ENCODE measurements around the gene CAV1.

CAV1 gene

GRCh38 chr7:116505823-116506222, 19.0 kb upstream of the CAV1 start:
- no peak for DNase-seq (ENCODE audit: low spot score)
- no peak for TF ChIP-seq CTCF (IDR thresholded peaks at IDR 0.05; ENCODE audit: extremely low read depth, missing control alignments)

GRCh38 chr7:116509982-116510579, 14.8 kb upstream of the CAV1 start:
- no peak for TF ChIP-seq CTCF (IDR thresholded peaks at IDR 0.05; ENCODE audit: extremely low read depth, missing control alignments)

GRCh38 chr7:116510795-116511194, 14.0 kb upstream of the CAV1 start:
- no peak for TF ChIP-seq CTCF (IDR thresholded peaks at IDR 0.05; ENCODE audit: extremely low read depth, missing control alignments)
- DNase-seq (ENCODE audit: low spot score): no peak

More at GRCh38 chr7:116509982-116510579, 14.8 kb upstream of the CAV1 start:
- DNase-seq (ENCODE audit: low spot score): no peak

GRCh38 chr7:116511552-116512519, 13.0 kb upstream of the CAV1 start:
- no peak for TF ChIP-seq CTCF (IDR thresholded peaks at IDR 0.05; ENCODE audit: extremely low read depth, missing control alignments)
- DNase-seq (ENCODE audit: low spot score): peak; percentile 71

GRCh38 chr7:116512520-116513188, 12.2 kb upstream of the CAV1 start:
- no peak for TF ChIP-seq CTCF (IDR thresholded peaks at IDR 0.05; ENCODE audit: extremely low read depth, missing control alignments)
- DNase-seq (ENCODE audit: low spot score): no peak

GRCh38 chr7:116515584-116515983, 9.3 kb upstream of the CAV1 start:
- no peak for TF ChIP-seq CTCF (IDR thresholded peaks at IDR 0.05; ENCODE audit: extremely low read depth, missing control alignments)
- DNase-seq (ENCODE audit: low spot score): no peak

- TF ChIP-seq CTCF (IDR thresholded peaks at IDR 0.05; ENCODE audit: extremely low read depth, missing control alignments): no peak
- no peak for DNase-seq (ENCODE audit: low spot score)
These were observed 8.5 kb upstream of the CAV1 start for GRCh38 chr7:116516324-116516723.
